ENCODE data around the gene HOXD8.
A peak's percentile ranks its signal among the peaks of the same experiment; 100 is the strongest.

HOXD8 gene

GRCh38 chr2:176103742-176104315 is 25.7 kb upstream of the HOXD8 start:
- DNase-seq: no peak

DNA sequence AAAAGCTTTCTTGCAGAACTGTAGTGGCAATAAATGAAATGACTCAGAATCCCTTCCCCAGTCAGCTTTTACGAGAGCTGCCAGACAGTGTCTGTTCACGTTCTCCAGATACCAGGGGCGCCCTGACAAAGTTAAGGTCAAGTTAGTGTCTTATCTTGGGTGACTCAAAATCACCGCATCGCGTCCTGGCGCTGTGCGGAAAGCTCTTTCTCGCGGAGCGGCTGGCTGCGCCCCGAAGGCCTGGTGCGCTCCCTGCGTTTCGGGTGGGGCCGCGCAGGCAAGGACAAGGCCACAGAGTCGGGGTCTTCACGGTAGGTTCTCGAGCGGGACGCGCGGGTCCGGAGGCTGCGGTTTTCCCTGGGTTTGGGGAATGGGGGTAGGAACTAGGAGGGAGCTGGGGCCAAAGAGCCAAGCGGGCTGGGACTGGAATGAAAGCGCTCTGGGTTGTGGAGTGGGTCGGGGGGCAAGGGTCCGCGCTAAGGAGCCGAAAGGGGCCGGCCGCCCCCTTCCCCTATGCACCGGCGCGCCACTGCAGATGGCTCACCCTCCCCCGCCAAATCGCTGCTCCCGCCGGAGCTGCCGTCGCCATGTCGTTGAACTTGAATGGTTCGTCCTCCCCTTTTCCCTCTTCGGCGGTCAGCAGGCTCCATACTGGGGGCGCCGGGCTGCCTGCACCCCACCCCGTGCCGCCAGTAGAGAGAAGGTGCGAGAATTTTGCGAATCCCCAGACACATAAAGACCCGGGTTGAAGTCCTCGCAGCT is 25.0 kb upstream of the HOXD8 start:
- peak; percentile 34 for DNase-seq

GRCh38 chr2:176105078-176105729 is 24.3 kb upstream of the HOXD8 start:
- no peak for DNase-seq

DNA sequence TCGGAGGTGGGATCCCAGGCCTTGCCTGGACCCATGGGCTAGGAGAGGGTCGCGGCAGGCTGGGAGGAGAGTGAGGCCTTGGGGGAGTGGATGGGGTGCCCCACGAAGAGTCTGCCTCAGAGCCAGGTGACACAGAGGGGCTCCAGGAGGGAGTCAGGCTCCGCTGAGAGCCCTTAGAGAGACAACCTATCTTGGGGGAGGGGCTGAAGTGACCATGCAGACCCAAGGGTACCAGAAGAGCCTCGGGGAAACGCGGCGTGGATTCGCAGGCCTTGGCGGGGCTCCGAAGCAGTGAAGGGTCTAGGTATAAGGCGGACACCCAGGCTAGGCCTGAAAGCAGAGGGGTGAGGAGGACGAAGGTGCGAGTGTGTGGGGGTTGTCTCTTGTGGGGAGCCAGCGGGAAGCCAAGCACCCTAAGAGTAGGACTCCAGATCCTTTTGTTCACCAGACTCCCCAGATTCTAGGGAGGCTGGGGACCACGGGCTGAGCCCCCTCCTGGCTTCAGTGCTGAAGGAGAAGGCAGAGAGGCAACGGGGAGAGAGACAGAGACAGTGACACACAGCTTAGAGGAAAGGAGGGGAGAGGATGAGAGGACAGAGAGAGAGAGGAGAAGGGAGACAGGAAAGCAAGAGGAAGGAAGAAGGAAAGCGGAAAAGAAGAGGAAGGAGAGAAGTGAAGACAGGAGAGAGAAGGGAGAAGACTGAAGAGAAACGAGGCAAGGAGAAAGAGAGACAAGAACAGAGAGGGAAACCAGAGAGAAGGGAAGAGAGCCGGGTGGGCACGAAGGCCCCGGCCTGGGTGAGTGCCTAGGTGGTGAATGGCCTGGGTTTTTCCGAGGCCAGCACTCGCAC is 23.6 kb upstream of the HOXD8 start:
- no peak for DNase-seq

- DNase-seq: no peak
Measured at GRCh38 chr2:176106581-176107539, 22.6 kb upstream of the HOXD8 start, which contains the start of gene HOXD11. Gene HOXD11, plus strand, starts transcription at chr2:176107280. Its CDS starts 76 bp downstream, at chr2:176107356.

DNA sequence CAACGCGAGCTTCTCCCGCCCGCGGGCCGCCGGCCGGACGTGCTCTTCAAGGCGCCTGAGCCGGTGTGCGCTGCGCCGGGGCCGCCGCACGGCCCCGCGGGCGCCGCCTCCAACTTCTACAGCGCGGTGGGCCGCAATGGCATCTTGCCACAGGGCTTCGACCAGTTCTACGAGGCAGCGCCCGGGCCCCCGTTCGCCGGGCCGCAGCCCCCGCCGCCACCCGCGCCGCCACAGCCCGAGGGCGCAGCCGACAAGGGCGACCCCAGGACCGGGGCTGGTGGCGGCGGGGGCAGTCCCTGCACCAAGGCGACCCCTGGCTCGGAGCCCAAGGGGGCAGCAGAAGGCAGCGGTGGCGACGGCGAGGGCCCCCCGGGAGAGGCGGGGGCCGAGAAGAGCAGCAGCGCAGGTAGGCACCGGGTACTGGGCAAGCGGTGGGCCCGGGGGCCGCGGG is 21.7 kb upstream of the HOXD8 start:
- no peak for DNase-seq

- no peak for DNase-seq
Measured at GRCh38 chr2:176109192-176109901, 20.2 kb upstream of the HOXD8 start.

- DNase-seq: no peak
Measured at GRCh38 chr2:176109946-176110345, 19.6 kb upstream of the HOXD8 start.

DNA sequence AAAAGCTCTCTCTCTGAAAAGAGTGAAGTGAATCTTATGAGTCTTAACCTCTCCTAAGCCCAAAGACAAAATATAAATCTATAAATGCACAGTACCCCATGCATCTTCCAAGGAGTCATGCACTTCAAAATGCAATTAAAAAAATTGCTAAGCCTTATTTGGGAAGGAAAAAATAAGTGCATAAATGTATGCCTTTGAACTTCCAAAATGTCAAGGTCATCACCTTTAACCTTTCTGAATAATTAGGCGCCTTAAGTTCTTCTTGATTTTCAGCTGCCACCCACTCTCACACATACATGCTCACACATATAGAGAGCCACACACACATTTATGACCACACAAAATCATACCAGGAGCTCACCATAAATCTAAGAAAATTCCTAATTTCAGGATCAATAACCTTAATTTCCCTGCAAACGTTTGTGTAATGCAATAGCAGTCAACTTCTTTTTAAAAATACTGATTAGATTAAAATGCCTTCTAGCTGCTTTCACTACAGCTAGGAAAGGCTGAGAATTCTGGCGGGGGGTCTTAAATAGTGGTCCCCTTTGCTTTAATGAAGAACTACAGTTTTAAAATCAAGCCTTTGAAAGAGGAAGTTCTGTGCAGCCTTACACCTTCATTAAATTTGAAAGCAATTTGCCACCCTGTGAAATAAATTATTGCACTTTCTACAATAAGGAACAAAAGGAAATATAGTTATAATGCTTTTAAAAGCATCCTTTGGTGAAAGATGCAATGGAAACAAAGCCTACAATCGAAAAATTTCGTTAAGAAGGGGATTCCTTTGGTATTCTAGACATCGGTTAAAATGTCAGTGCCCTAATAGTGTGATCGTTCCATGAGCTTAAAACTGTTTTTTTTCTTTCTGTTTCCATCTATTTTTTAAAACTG is 18.8 kb upstream of the HOXD8 start:
- no peak for DNase-seq

DNA sequence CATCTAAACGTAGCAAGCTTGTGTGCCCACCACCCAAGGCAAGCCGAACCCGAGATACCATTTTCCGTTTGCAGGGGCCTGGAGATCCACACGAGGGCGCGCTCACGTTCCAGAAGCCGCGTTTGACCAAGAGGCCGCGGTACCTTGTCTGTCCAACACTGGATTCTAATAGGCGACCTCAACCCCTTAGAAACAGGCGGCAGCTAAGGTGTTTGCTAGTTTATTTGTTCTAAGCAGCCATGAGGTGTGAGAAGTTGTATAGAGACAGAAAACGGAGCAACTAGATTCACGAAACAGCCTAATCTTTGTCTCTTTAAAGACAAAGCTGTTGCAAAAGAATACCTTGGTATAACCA is 18.2 kb upstream of the HOXD8 start:
- DNase-seq: peak; percentile 60

DNA sequence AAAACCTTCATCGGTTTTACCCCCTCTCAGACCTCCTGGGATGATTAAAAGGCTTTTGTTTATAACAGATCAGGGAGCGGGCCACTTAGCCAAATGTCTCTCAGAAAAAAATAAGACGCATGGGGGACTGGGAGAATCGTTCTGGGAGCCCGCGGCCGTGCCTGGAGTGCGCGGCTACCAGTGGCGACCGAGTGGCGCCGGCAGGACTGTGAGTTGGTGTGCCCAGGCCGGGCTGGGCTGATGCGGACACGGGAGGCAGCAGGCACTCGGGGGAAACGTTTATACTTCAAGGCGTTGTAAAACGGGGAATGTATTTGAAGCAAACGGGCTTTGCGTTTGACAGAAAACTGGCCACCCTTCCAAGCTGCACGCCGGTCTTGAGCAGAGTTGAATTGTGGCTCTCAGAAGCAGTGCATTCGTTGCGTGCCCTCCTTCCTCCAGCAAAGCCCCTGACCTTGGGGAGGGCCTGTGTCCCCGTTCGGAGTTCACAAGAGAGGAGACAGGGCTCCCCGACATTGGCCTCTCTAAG is 17.6 kb upstream of the HOXD8 start:
- no peak for DNase-seq

DNA sequence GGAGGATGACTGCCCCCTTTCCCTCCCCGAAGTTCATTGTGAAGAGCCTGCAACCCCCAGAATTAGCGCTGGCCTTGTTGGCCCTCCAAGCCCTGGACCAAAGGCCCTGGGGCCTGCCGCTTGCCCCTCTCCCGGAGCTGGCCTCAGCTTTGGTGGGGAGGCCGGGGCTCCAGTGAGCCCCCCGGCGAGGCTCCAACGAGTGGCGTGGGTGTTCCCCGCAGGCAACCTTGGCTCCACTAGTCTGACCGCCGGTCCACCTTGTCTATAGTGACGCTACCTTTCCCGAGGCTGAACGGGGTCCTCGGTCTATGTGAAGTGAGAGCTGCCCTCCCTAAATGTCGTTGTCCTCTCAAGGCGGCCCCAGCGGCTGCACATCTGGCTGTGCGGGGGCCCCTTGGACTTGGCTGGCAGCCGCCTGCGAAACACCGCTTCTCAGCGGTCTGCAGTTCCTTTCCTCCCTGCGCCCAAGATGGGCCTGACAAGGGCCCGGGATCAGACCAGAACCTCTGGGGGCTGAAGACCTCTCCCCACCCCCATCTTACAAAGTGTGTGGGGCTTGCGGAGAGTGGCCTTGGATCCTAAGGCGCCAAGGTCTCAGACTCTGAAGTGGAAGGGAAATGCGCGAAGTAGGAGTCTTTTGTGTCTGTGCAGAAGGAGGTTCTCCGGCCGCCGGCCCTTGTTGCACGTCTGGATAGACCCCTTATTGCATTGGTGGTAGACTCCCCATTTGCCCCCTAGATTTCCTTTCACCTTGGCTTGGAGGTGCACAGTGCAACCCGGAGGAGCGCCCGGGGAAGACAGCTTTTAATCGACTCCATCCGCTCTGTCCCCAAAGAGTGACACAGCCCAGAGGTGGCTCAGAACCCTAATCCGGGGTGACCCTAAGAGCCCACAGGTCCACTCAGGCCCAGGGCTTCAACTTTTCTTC is 16.9 kb upstream of the HOXD8 start:
- DNase-seq: no peak

GRCh38 chr2:176114120-176114929 is 15.2 kb upstream of the HOXD8 start:
- DNase-seq: no peak

DNA sequence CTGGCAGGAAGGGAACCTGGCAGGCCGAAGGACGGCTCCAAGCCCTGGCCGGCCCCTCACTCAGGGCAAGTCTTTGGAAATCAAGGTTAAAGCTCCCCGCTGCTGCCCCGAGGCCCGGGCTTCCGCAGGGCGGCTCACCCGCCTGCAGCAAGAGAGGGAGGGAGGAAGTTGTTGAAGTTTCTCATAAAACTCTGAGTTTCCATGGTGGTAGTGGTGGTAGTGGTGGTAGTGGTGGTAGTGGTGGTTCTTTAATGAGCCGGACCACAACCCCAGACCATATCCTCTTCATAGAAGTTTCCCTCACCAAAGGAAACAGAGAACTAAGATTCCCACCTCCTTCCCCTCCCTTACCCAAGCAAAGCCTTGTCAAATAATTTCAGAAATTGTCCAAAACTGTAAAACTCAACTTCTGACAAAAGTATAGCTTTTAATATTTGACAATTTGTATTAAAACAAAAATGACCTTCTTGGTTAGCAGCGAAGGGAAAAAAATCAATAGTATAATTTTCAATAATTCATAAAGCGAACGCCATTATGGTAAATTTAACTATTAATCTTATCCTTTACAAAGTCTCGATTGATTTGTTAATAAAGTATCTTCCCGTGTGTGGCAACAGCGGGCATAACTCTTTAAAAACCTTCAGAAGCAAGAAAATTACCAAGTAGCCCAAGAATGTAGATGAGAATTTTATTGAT is 14.4 kb upstream of the HOXD8 start:
- DNase-seq: no peak

DNA sequence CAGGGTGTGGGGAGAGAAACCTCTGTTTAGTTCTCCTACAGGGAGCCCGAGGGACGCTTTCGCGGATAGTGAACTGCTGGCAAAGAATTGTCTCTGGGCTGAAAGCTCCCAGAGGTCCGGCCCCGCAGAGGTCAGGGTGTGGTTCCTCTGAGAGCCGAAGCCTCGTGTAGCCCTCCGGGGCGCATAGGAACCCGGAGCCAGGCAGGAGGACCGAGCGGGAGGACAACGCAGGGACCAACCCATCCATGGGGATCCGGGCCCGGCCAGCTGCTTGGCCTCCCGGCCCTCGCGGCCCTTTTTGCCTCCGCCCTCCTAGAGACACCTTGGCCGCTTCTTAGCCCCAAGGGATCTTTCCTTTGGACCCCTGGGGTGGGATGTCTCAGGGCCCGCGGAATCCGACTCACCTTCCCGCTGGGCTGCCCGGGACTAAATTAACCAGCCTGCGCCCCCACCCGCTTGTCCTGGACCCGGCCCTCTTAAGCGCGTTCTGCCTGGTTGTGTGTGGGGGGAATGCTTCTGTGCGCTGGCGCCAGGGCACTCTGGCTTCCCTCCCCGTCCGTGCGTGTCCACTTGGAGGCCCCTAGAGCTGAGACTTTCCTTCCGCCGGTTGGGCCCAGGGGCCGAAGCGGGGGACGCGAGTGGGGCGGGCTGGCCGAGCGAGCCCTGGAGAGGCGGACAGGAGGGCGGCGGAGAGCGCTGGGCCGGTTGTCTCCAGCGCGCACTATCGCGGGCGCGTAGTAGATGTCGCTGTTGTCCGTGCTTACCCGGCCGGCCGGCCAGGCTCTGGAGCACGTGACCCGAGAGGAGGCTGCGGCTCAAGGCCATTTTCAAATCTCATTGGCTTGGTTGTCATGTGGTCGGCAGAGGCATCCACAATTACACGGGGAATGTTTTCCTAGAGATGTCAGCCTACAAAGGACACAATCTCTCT is 13.4 kb upstream of the HOXD8 start, which contains the start of gene HOXD10:
TSS of gene HOXD10 (plus strand) at position 896 of the 931 bp plus-strand sequence. CDS start 56 bp downstream, outside the sequence.
- peak; percentile 73 for DNase-seq

Measured in fibroblast of skin of back (primary cell).